ENCODE measurements around the gene NEK6.

NEK6 gene

DNA sequence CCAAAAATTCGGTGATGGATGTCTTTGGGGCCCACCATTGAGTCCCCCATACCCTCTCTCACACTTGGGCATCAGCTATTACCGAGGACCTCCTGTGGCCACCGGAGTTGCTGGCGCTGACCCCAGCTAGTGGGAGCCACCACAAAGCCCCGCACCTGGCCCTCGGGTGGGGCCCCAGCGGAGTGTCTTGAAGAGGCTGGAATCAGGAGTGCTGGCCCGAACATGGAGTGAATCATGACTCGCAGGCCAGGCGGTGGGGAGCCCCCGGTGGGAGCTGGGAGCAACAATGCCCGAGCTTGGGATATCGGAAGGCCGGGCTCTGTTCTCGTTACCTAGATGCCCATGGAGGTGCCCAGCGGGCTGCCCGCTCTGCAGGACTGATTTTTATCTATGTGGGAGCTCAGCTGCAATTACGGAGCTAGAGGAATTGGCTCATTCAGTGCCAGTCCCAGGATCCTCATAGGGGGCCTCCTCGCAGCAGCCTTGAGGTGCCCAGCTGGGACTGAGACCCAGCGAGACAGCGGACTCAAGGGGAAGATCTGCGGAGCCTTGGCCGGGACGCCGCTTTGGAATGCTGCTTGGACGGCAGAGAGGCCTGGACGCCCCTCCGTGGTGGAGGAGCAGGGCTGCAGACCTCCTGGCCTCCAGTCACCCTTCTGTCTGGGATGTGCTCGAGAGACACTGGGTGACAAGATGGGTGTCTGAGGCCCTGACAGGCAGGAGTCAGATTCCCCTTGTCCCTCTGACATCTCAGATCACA is 86.7 kb downstream of the NEK6 start:
- no peak overlapping the region for H2BK15ac ChIP-seq (ENCODE audit: low read depth, poor library complexity, severe bottlenecking)
- H2AFZ ChIP-seq (ENCODE audit: low read depth, low read length) = no peak overlapping the region
- no peak overlapping the region for H2BK5ac ChIP-seq (ENCODE audit: low read depth, low read length, poor library complexity, severe bottlenecking)
- peaks cover 55% of the 10 kb centered on the region for H3K4me1 ChIP-seq (ENCODE audit: control insufficient read depth, insufficient read depth, low read depth, low read length)
- H3K4me2 ChIP-seq (ENCODE audit: low read length, poor library complexity, severe bottlenecking) = no peak overlapping the region
- peaks cover 85 to 93% of the 10 kb centered on the region in 2 experiments for H3K36me3 ChIP-seq (ENCODE audit: control insufficient read depth in 1 of 2, insufficient read depth in 2 of 2, low read depth in 1 of 2, low read length in 2 of 2)
- peak overlapping the region in 1 of 2 experiments; percentile 25 for H3K4ac ChIP-seq (ENCODE audit: low read depth in 1 of 2, low read length in 2 of 2)
- H3K18ac ChIP-seq (ENCODE audit: low read depth in 1 of 2, low read length in 2 of 2) = no peak overlapping the region
- peak overlapping the region; percentile 53 for H4K91ac ChIP-seq (ENCODE audit: low read length)
- no peaks in the 10 kb centered on the region for H3K9me3 ChIP-seq (ENCODE audit: control insufficient read depth, low read length)
- DNase-seq = no peak
- no peak overlapping the region for H4K8ac ChIP-seq (ENCODE audit: low read length)
- peaks cover 44% of the 10 kb centered on the region for H3K79me1 ChIP-seq (replicated peaks; ENCODE audit: low read length, poor library complexity, severe bottlenecking)
- H3K14ac ChIP-seq (ENCODE audit: low read length in 2 of 2) = no peak overlapping the region
- 93% methylated on average over 29 of the region's 29 CpGs for WGBS
- no peak overlapping the region for H3K9ac ChIP-seq (ENCODE audit: low read length)
- H3K23ac ChIP-seq (ENCODE audit: low read length in 2 of 2) = no peak overlapping the region
- H2BK12ac ChIP-seq (ENCODE audit: low read length in 2 of 2) = no peak overlapping the region
- H2BK120ac ChIP-seq (ENCODE audit: low read depth, low read length) = no peak overlapping the region
- no peak overlapping the region for H3K4me3 ChIP-seq (ENCODE audit: insufficient read depth in 1 of 2, low read depth in 1 of 2, low read length in 2 of 2)
- H2AK5ac ChIP-seq (ENCODE audit: low read length, severe bottlenecking) = peak overlapping the region; percentile 3
- peak overlapping the region; percentile 0 for H3K27ac ChIP-seq (ENCODE audit: low read length, poor library complexity, severe bottlenecking)
- H3K27me3 ChIP-seq (ENCODE audit: control insufficient read depth in 1 of 2, insufficient read depth in 1 of 2, low read length in 2 of 2) = no peaks in the 10 kb centered on the region

DNA sequence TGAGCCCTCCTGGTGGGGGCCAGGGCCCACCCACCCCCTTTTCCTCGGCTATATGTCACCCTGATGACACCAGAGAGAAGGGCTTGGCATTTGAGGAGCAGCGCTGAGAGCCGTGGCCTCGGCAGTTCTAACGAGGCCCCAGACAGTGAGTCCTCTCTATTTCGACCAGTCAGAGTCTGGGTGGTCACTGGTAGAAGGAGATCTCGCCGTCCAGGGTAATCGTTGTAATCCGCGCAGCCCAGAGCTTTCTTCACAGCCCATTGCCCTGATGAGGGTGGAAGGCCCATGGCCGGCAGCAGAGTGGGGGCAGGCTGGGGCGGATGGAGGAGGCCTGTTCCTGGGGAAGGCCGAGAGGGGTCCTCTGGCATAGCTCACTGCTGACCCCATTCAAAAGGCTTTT is 87.3 kb downstream of the NEK6 start:
- DNase-seq = no peak
- 93% methylated on average over 14 of the region's 14 CpGs for WGBS
- no peak overlapping the region for H2BK5ac ChIP-seq (ENCODE audit: low read depth, low read length, poor library complexity, severe bottlenecking)
- no peak overlapping the region for H3K4me2 ChIP-seq (ENCODE audit: low read length, poor library complexity, severe bottlenecking)
- H3K9me3 ChIP-seq (ENCODE audit: control insufficient read depth, low read length) = no peaks in the 10 kb centered on the region
- peaks cover 85 to 93% of the 10 kb centered on the region in 2 experiments for H3K36me3 ChIP-seq (ENCODE audit: control insufficient read depth in 1 of 2, insufficient read depth in 2 of 2, low read depth in 1 of 2, low read length in 2 of 2)
- peak overlapping the region in 1 of 2 experiments; percentile 32 for H2BK12ac ChIP-seq (ENCODE audit: low read length in 2 of 2)
- no peak overlapping the region for H3K23ac ChIP-seq (ENCODE audit: low read length in 2 of 2)
- H2AFZ ChIP-seq (ENCODE audit: low read depth, low read length) = no peak overlapping the region
- no peak overlapping the region for H3K9ac ChIP-seq (ENCODE audit: low read length)
- no peak overlapping the region for H2BK120ac ChIP-seq (ENCODE audit: low read depth, low read length)
- H4K8ac ChIP-seq (ENCODE audit: low read length) = peak overlapping the region; percentile 46
- H3K27ac ChIP-seq (ENCODE audit: low read length, poor library complexity, severe bottlenecking) = no peak overlapping the region
- no peak overlapping the region for H3K14ac ChIP-seq (ENCODE audit: low read length in 2 of 2)
- H3K18ac ChIP-seq (ENCODE audit: low read depth in 1 of 2, low read length in 2 of 2) = no peak overlapping the region
- H3K27me3 ChIP-seq (ENCODE audit: control insufficient read depth in 1 of 2, insufficient read depth in 1 of 2, low read length in 2 of 2) = no peaks in the 10 kb centered on the region
- H3K4me1 ChIP-seq (ENCODE audit: control insufficient read depth, insufficient read depth, low read depth, low read length) = peaks cover 50% of the 10 kb centered on the region
- H3K4me3 ChIP-seq (ENCODE audit: insufficient read depth in 1 of 2, low read depth in 1 of 2, low read length in 2 of 2) = no peak overlapping the region
- H4K91ac ChIP-seq (ENCODE audit: low read length) = no peak overlapping the region
- H2BK15ac ChIP-seq (ENCODE audit: low read depth, poor library complexity, severe bottlenecking) = no peak overlapping the region
- H3K79me1 ChIP-seq (replicated peaks; ENCODE audit: low read length, poor library complexity, severe bottlenecking) = peaks cover 41% of the 10 kb centered on the region
- H2AK5ac ChIP-seq (ENCODE audit: low read length, severe bottlenecking) = no peak overlapping the region
- H3K4ac ChIP-seq (ENCODE audit: low read depth in 1 of 2, low read length in 2 of 2) = no peak overlapping the region

DNA sequence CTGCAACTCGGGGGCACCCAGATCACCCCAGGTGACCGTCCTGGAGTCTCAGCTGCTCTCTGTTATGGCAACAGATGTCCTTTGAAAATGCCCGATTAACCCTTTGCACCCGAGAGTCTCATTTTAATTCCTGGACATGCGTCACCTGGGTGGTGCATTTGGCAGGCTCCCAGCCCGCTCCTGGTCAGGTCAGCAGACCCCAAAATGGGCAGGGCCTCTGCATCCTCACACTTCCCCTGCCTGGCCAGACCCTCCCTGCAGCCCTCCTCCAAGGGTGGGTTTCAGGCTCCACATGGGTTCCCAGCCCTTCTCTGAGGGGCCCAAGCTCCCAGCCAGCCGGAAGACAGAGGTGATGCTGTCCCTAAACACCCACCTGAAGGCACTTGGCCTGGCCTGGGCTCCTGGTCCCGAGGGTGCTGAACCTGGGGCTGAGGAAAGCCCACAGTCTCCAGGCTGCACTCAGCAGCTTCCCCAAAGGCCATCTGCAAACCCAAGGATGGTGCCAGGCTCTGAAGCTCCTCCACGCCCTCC is 88.1 kb downstream of the NEK6 start:
- H3K36me3 ChIP-seq (ENCODE audit: control insufficient read depth in 1 of 2, insufficient read depth in 2 of 2, low read depth in 1 of 2, low read length in 2 of 2) = peaks cover 85 to 93% of the 10 kb centered on the region in 2 experiments
- H3K4me1 ChIP-seq (ENCODE audit: control insufficient read depth, insufficient read depth, low read depth, low read length) = peaks cover 50% of the 10 kb centered on the region
- H3K14ac ChIP-seq (ENCODE audit: low read length in 2 of 2) = no peak overlapping the region
- no peak overlapping the region for H3K4me2 ChIP-seq (ENCODE audit: low read length, poor library complexity, severe bottlenecking)
- no peak overlapping the region for H2BK15ac ChIP-seq (ENCODE audit: low read depth, poor library complexity, severe bottlenecking)
- no peak overlapping the region for H2BK120ac ChIP-seq (ENCODE audit: low read depth, low read length)
- H3K9ac ChIP-seq (ENCODE audit: low read length) = no peak overlapping the region
- H3K23ac ChIP-seq (ENCODE audit: low read length in 2 of 2) = no peak overlapping the region
- H3K79me1 ChIP-seq (replicated peaks; ENCODE audit: low read length, poor library complexity, severe bottlenecking) = peaks cover 39% of the 10 kb centered on the region
- WGBS = 94% methylated on average over 9 of the region's 9 CpGs
- no peak overlapping the region for H2AFZ ChIP-seq (ENCODE audit: low read depth, low read length)
- H2BK5ac ChIP-seq (ENCODE audit: low read depth, low read length, poor library complexity, severe bottlenecking) = no peak overlapping the region
- no peak overlapping the region for H3K4ac ChIP-seq (ENCODE audit: low read depth in 1 of 2, low read length in 2 of 2)
- H3K4me3 ChIP-seq (ENCODE audit: insufficient read depth in 1 of 2, low read depth in 1 of 2, low read length in 2 of 2) = no peak overlapping the region
- H3K27ac ChIP-seq (ENCODE audit: low read length, poor library complexity, severe bottlenecking) = no peak overlapping the region
- H4K91ac ChIP-seq (ENCODE audit: low read length) = no peak overlapping the region
- H3K27me3 ChIP-seq (ENCODE audit: control insufficient read depth in 1 of 2, insufficient read depth in 1 of 2, low read length in 2 of 2) = no peaks in the 10 kb centered on the region
- no peak overlapping the region for H3K18ac ChIP-seq (ENCODE audit: low read depth in 1 of 2, low read length in 2 of 2)
- H2BK12ac ChIP-seq (ENCODE audit: low read length in 2 of 2) = no peak overlapping the region
- H2AK5ac ChIP-seq (ENCODE audit: low read length, severe bottlenecking) = no peak overlapping the region
- H3K9me3 ChIP-seq (ENCODE audit: control insufficient read depth, low read length) = no peaks in the 10 kb centered on the region
- DNase-seq = no peak
- H4K8ac ChIP-seq (ENCODE audit: low read length) = no peak overlapping the region

DNA sequence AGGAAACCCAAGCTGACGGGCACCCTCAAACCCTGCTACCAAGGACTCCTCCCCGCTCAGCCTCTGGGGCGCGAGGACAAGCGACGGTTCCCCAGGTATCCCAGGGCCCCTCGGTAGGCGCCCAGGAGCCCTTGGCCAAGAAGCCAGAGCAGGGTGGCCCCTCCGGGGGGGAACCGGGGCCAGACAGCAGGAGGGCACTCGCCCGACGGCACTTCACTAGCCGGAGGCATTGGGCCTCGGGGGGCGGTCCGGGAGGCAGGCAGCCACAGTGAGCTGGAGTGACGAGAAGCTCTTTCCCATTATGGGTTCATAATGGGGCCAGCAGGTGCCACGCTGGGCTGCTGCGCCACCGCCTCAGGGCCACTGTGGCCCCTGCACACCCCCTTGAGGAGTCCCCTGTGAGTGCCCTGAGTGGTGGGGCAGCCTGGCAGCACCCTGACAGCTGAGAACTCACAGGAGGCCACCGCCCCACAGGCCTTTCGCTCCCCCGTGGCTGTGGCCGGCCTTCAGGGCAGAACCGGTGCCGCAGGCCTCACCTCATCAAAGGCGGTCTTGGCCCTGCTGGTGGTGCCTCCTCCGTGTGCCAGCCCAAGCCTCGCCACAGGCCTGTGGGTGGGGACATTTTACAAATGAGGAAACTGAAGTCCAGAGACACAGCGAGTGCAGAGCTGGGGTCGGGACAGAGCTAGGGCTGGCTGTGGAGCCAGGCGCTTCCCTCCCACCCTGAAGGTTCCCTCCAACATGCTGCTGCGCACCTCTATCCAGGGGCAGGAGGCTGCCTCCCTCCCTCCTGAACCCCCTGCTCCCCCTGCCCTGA is 88.8 kb downstream of the NEK6 start:
- DNase-seq = no peak
- Histone ChIP-seq H3K18ac (ENCODE audit: low read depth in 1 of 2, low read length in 2 of 2) (peak overlapping the region in 1 of 2 experiments; percentile 25), H3K79me1 (replicated peaks; ENCODE audit: low read length, poor library complexity, severe bottlenecking) (peaks cover 38% of the 10 kb centered on the region), H3K27me3 (ENCODE audit: control insufficient read depth in 1 of 2, insufficient read depth in 1 of 2, low read length in 2 of 2) (no peaks in the 10 kb centered on the region), H3K4ac (ENCODE audit: low read depth in 1 of 2, low read length in 2 of 2) (no peak overlapping the region), H4K8ac (ENCODE audit: low read length) (peak overlapping the region; percentile 66), H3K9ac (ENCODE audit: low read length) (no peak overlapping the region), H3K36me3 (ENCODE audit: control insufficient read depth in 1 of 2, insufficient read depth in 2 of 2, low read depth in 1 of 2, low read length in 2 of 2) (peaks cover 85 to 92% of the 10 kb centered on the region in 2 experiments), H3K14ac (ENCODE audit: low read length in 2 of 2) (no peak overlapping the region), H3K27ac (ENCODE audit: low read length, poor library complexity, severe bottlenecking) (no peak overlapping the region), H3K23ac (ENCODE audit: low read length in 2 of 2) (no peak overlapping the region), H2AFZ (ENCODE audit: low read depth, low read length) (no peak overlapping the region), H2BK15ac (ENCODE audit: low read depth, poor library complexity, severe bottlenecking) (no peak overlapping the region), H3K9me3 (ENCODE audit: control insufficient read depth, low read length) (no peaks in the 10 kb centered on the region), H3K4me1 (ENCODE audit: control insufficient read depth, insufficient read depth, low read depth, low read length) (peaks cover 46% of the 10 kb centered on the region), H2BK5ac (ENCODE audit: low read depth, low read length, poor library complexity, severe bottlenecking) (no peak overlapping the region), H2AK5ac (ENCODE audit: low read length, severe bottlenecking) (no peak overlapping the region), H3K4me2 (ENCODE audit: low read length, poor library complexity, severe bottlenecking) (no peak overlapping the region), H2BK12ac (ENCODE audit: low read length in 2 of 2) (no peak overlapping the region), H2BK120ac (ENCODE audit: low read depth, low read length) (no peak overlapping the region), H3K4me3 (ENCODE audit: insufficient read depth in 1 of 2, low read depth in 1 of 2, low read length in 2 of 2) (no peak overlapping the region), H4K91ac (ENCODE audit: low read length) (no peak overlapping the region)
- 92% methylated on average over 34 of the region's 34 CpGs for WGBS

Data from mesenchymal stem cell (in vitro differentiated cells and primary cell).